Panc1 (cell line): ENCODE results near the gene PRRX2. TPM values are rescaled to one million over a fixed set of nuclear protein-coding genes. Genes with fewer than 3 reads are reported as not detected.

Experiments
- ATAC-seq: fragments of 200-7000 bp; cut with Tn5 transposase; 2 replicates; pipeline ENCODE4 v1.9.1; 2020; ENCODE audit warnings: mild to moderate bottlenecking, moderate library complexity
- BruUV-seq: library from RNA; stranded (reverse); fragments of 400-500 nt; replicated peaks from 2 replicates; lab custom pipeline; 2021; lab: Mats Ljungman, UMichigan
- CTCF ChIA-PET: fragments of 300-600 bp; sonication (Branson Sonifier 250); formaldehyde crosslinking; loops from one replicate; lab custom pipeline; 2022; ENCODE audit warnings: antibody characterized with exemption; lab: Charles Lee
- POLR2A ChIA-PET: fragments of 300-600 bp; sonication (Branson Sonifier 250); formaldehyde crosslinking; loops from one replicate; lab custom pipeline; 2022; ENCODE audit warnings: antibody characterized with exemption; lab: Charles Lee
- DNase-seq: peaks from one replicate; pipeline ENCODE4 v3.0.0-alpha.2; 2010; ENCODE audit warnings: low read depth, low spot score
- H3K27ac ChIP-seq: 2 replicates; pipeline ENCODE4 v1.5.1; 2011; ENCODE audit warnings: mild to moderate bottlenecking, low read length, inconsistent platforms
- H3K27me3 ChIP-seq: fragments of 200-500 bp; sonication (Bioruptor generic); 2 replicates; pipeline ENCODE4 v1.6.0; 2014; ENCODE audit warnings: low read length, inconsistent platforms; ENCODE audit not compliant: control insufficient read depth, insufficient read depth
- H3K36me3 ChIP-seq: fragments of 200-500 bp; sonication (Bioruptor generic); 2 replicates; pipeline ENCODE4 v1.5.1; 2014; ENCODE audit warnings: inconsistent platforms, mild to moderate bottlenecking, low read length, moderate library complexity; ENCODE audit not compliant: control insufficient read depth, insufficient read depth
- H3K4me1 ChIP-seq: 2 replicates; pipeline ENCODE4 v1.5.1; 2011; ENCODE audit warnings: inconsistent platforms, mild to moderate bottlenecking, low read length, moderate library complexity; ENCODE audit not compliant: control insufficient read depth, insufficient read depth
- H3K4me3 ChIP-seq, 2 experiments: 2 replicates each; pipeline ENCODE4 v1.5.1; 2011 to 2012; ENCODE audit warnings: low read depth in 2 of 2, low read length in 2 of 2, mild to moderate bottlenecking in 2 of 2, inconsistent platforms in 1 of 2, moderate library complexity in 1 of 2
- H3K9me3 ChIP-seq: fragments of 200-500 bp; sonication (Bioruptor generic); 2 replicates; pipeline ENCODE4 v1.5.1; 2014; ENCODE audit warnings: low read depth, mild to moderate bottlenecking, inconsistent platforms, low read length, moderate library complexity; ENCODE audit not compliant: control insufficient read depth, insufficient read depth
- CTCF ChIP-seq: fragments of 450-650 bp; IDR thresholded peaks from 2 replicates; pipeline ENCODE4 v1.5.1; 2017; ENCODE audit warnings: mild to moderate bottlenecking
- POLR2AphosphoS5 ChIP-seq: IDR thresholded peaks from 2 replicates; pipeline ENCODE4 v1.6.1; 2012; ENCODE audit warnings: mild to moderate bottlenecking, low read depth, low read length, moderate library complexity
- REST ChIP-seq, 2 experiments: IDR thresholded peaks; 2 replicates each; pipeline ENCODE4 v1.6.1; 2011 to 2012; ENCODE audit warnings: low read depth in 2 of 2, control low read depth in 1 of 2, low read length in 1 of 2, mild to moderate bottlenecking in 1 of 2, moderate library complexity in 1 of 2; ENCODE audit not compliant: insufficient read depth in 1 of 2
- SIN3A ChIP-seq: IDR thresholded peaks from 2 replicates; pipeline ENCODE4 v1.6.1; 2012; ENCODE audit warnings: low read depth, mild to moderate bottlenecking, low read length, moderate library complexity, borderline replicate concordance; ENCODE audit not compliant: insufficient read depth
- TCF7L2 ChIP-seq: IDR thresholded peaks from 2 replicates; pipeline ENCODE4 v1.6.1; 2011; ENCODE audit warnings: mild to moderate bottlenecking, low read depth, low read length, inconsistent platforms
- in situ Hi-C: cut with HindIII; loops from 2 replicates; pipeline ENCODE4 v1.10.0; 2016; ENCODE audit warnings: low sequenced_read_pairs, low pct_unique_long_range_greater_than_20kb
- intact Hi-C: fragments of 100-400 bp; cut with micrococcal nuclease; formaldehyde crosslinking; loops from one replicate; pipeline ENCODE4 v1.10.0; 2022; ENCODE audit not compliant: unreplicated experiment
- total RNA-seq: library from RNA; stranded (reverse); gene quantifications from one replicate; pipeline ENCODE4 v1.2.1, GENCODE V29; 2021; ENCODE audit not compliant: unreplicated experiment

PRRX2 gene
- total RNA-seq, 1 experiment from 2014 or later: 6.3 TPM

- peak; percentile 39 for ATAC-seq
- no peak for DNase-seq
- TF ChIP-seq REST (IDR thresholded peaks at IDR 0.05; ENCODE audit: insufficient read depth in 1 of 2, low read depth in 2 of 2, low read length in 1 of 2) (no peak), POLR2AphosphoS5 (no peak), TCF7L2 (no peak), CTCF (no peak), SIN3A (no peak)
- H3K4me1 ChIP-seq: no peaks in the 10 kb centered on the region; the same call in none of the 2 replicates
- H3K27ac ChIP-seq: no peak overlapping the region
- in situ Hi-C loops: no loop called here
- BruUV-seq: no TSS peak
- intact Hi-C loops: no loop called here
- POLR2A ChIA-PET: interaction anchor here (0.6 kb wide), 1 partner anchor 10 kb away, joined by 9 read pairs; no protein-coding TSS in a partner anchor
- H3K36me3 ChIP-seq: no peaks in the 10 kb centered on the region; the same call in 1 of the 2 replicates
- H3K27me3 ChIP-seq: no peaks in the 10 kb centered on the region
- CTCF ChIA-PET: interaction anchor here (0.6 kb wide), 1 partner anchor 27 kb away, joined by 4 read pairs; no protein-coding TSS in a partner anchor
- H3K4me3 ChIP-seq: peak overlapping the region; percentile 17 to 42
- no peaks in the 10 kb centered on the region for H3K9me3 ChIP-seq
Measured at GRCh38 chr9:129751841-129752801, 86.7 kb downstream of the PRRX2 start.

GRCh38 chr9:129752900-129753729 is 87.7 kb downstream of the PRRX2 start, which contains the start of gene PTGES:
Gene PTGES, minus strand, starts transcription at chr9:129753042. Its CDS starts 30 bp downstream, at chr9:129753012.
- H3K4me3 ChIP-seq: peak within 1 kb of the TSS; percentile 17 to 42
- H3K27ac ChIP-seq: no peak within 1 kb of the TSS
- ChIA-PET CTCF (interaction anchor here (0.6 kb wide), 1 partner anchor 26 kb away, joined by 4 read pairs; no protein-coding TSS in a partner anchor), POLR2A (interaction anchor here (0.6 kb wide), 1 partner anchor 9 kb away, joined by 9 read pairs; no protein-coding TSS in a partner anchor)
- H3K9me3 ChIP-seq: no peaks in the 10 kb centered on the region
- ATAC-seq (peak; percentile 93), DNase-seq (no peak)
- no TSS peak for BruUV-seq
- no peaks in the 10 kb centered on the region; the same call in none of the 2 replicates for H3K4me1 ChIP-seq
- H3K27me3 ChIP-seq: no peaks in the 10 kb centered on the region
- TF ChIP-seq TCF7L2 (no peak), CTCF (no peak), SIN3A (no peak), REST (IDR thresholded peaks at IDR 0.05; ENCODE audit: insufficient read depth in 1 of 2, low read depth in 2 of 2, low read length in 1 of 2) (no peak), POLR2AphosphoS5 (no peak)
- intact Hi-C loops (no loop called here), in situ Hi-C loops (no loop called here)
- H3K36me3 ChIP-seq: no peaks in the 10 kb centered on the region; the same call in 1 of the 2 replicates
